ENCODE measurements around the gene SPATA31D1.

The SPATA31D1 gene

DNA sequence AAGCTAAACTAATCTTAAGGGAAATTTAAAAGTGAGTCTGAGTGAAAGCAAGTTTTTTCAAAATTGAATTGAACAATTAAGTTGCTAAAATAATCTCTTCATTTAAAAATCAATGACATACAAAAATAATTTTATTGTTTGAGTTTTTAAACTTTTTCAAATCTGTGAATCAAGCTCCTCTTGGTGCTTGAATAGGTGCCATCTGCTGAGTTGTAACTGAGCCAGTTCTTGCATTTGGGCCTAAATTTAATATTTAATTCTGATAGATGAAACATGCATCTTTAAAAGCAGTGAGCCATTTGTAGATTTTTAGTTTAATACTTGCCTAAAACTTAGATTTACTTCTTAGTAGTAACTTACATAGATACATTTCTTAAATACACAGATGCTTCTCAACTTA is 31.8 kb downstream of the SPATA31D1 start:
- no peak for DNase-seq (ENCODE audit: low read depth)

DNA sequence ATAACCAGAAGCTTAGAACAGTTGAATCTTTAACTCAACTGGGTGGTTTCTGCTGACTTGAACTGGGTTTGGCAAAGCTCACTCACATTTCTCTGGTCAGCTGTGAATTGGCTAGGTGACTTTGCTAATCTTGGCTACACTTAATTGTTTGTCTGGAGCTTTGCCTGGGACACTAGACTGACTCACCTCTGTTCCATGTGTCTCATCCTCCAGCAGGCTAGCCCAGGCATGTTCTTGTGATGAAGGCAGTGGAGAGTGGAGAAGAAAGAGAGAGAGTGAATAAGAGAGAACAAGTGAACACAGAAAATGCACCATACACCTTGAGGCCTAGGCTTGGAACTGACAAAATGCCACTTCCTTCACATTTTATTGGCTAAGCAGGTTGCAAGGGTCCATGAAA is 32.6 kb downstream of the SPATA31D1 start:
- TF ChIP-seq, protein P1, sequence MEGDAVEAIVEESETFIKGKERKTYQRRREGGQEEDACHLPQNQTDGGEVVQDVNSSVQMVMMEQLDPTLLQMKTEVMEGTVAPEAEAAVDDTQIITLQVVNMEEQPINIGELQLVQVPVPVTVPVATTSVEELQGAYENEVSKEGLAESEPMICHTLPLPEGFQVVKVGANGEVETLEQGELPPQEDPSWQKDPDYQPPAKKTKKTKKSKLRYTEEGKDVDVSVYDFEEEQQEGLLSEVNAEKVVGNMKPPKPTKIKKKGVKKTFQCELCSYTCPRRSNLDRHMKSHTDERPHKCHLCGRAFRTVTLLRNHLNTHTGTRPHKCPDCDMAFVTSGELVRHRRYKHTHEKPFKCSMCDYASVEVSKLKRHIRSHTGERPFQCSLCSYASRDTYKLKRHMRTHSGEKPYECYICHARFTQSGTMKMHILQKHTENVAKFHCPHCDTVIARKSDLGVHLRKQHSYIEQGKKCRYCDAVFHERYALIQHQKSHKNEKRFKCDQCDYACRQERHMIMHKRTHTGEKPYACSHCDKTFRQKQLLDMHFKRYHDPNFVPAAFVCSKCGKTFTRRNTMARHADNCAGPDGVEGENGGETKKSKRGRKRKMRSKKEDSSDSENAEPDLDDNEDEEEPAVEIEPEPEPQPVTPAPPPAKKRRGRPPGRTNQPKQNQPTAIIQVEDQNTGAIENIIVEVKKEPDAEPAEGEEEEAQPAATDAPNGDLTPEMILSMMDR (conservative IDR thresholded peaks at IDR 0.05; ENCODE audit: low read depth, low read length) = no peak
- H3K4me3 ChIP-seq (ENCODE audit: low read length) = no peak overlapping the region
- DNase-seq (ENCODE audit: low read depth) = peak; percentile 52

More for the DNA sequence above, 31.8 kb downstream of the SPATA31D1 start:
- H3K4me3 ChIP-seq (ENCODE audit: low read length) = no peak overlapping the region
- TF ChIP-seq, protein P1 (conservative IDR thresholded peaks at IDR 0.05; ENCODE audit: low read depth, low read length) = no peak

DNA sequence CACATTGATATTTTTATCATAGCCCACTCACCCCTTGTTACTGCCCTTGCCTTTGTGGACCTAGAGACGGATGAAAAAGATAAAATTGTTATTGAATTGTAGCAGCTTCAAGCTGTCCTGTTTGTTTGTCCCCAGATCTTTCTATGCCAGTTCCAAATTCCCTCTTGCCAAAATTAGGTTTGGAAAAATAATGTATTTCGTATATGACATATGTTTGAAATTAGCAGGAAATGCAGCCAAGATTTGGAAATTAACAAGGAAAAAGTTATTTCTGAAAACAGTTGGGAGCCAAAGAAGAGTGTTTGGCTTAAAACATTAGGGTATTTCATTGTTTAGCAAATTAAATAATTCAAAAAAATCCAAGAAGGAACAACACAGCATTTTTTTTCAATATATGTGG is 33.5 kb downstream of the SPATA31D1 start:
- TF ChIP-seq, protein P1 (conservative IDR thresholded peaks at IDR 0.05; ENCODE audit: low read depth, low read length) = no peak
- H3K4me3 ChIP-seq (ENCODE audit: low read length) = no peak overlapping the region
- no peak for DNase-seq (ENCODE audit: low read depth)

DNA sequence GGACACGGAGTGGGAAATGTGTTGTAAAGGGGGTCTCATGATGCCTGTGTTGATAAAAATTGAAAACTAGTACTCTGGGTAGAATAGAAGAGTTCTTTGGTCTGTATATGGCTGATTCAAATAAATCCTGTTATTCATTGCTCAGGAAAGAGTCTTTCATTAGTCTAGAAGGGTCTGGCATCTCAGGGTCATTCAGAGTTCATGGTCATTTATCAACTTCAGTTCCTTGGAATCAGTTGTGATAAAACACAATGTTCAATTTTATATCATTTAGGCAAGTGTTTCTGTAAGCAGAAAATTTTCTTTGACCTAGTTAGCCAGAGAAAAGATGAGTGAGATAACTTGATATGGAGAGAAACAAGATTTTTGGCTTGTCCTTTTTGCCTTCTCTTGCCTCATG is 36.3 kb downstream of the SPATA31D1 start:
- DNase-seq (ENCODE audit: low read depth) = no peak
- no peak overlapping the region for H3K4me3 ChIP-seq (ENCODE audit: low read length)
- TF ChIP-seq, protein P1 (conservative IDR thresholded peaks at IDR 0.05; ENCODE audit: low read depth, low read length) = no peak

DNA sequence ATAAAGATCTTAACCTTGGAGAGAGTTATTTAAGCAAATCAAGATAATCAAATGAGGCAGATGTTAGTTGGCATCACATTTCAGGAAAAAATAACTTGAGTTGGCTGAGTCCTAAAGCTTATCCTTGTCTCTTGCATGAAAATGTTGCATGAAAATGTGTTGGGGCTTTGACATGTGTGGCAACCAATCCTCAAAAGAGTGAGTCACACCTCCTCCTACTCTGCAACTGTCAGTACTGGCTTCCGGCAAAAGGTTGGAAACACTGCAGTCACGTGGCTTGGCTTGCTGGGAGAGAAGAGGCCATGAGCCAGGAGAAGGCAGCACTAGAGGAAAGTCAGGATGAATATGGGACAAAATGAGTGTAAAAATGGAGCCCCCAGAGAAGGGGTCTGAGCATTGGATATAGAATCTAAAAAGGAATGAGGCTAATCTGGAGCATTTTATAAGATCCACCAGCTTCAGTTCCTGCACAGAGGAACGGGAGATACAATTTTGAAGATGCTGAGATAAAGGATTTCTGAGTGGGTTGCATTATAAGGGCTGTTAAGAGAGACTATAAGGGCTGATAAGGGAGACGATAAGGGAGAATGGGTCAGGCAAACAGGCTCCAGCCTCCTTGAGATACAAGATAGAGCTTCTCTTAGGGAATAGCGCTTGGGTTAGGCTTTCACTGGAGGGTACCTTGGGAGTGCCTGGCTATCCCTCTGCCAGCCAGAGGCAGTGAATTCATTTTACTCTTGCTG is 43.1 kb downstream of the SPATA31D1 start:
- TF ChIP-seq, protein P1 (conservative IDR thresholded peaks at IDR 0.05; ENCODE audit: low read depth, low read length) = no peak
- no peak overlapping the region for H3K4me3 ChIP-seq (ENCODE audit: low read length)
- DNase-seq (ENCODE audit: low read depth) = peak; percentile 57

DNA sequence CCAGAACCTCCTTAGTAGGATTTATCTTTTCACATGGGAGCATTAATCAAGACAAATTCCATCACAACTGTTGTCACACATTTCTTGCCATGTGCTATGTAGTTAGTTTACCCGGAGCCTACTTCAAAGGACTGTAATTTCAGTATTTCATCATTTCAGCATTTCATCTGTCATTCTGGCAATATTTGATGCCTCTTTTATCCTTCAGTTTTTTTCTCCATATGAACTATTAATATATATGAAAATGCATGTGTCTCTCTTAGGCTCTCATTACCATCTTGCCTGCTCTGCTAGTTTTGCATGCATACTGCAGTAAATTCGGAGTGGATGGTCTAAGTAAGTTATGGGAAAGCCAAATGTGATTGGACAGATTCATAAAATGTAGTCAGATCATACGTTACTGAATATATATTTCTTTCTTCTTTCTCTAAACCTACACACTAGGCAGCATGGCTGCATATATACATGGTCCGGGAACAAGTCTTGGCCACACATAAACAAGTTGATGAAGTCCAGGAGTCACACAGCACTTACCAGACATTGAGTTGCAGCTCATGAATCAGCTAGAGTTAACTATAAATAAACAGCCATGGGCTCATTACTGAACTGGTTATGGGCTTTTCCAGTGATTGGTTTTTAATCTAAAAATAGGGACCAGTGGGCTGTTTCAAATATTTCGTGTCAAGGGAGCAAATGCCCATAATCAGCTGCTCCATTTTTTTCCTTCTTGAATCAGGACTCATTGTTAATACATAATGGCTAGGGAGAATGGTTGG is 46.6 kb downstream of the SPATA31D1 start:
- TF ChIP-seq, protein P1 (conservative IDR thresholded peaks at IDR 0.05; ENCODE audit: low read depth, low read length) = no peak
- H3K4me3 ChIP-seq (ENCODE audit: low read length) = no peak overlapping the region
- no peak for DNase-seq (ENCODE audit: low read depth)
